SU-DHL-6 (cell line): ENCODE measurements around the gene ILRUN.
"Not testable (repeated sequence)": the region's sequence is repeated elsewhere in the genome, so short reads cannot be mapped to it uniquely, and the experiment has no call there.

Source experiments
- H2AFZ ChIP-seq: fragments of 200-600 bp; sonication (generic); 2 replicates; pipeline ENCODE4 v1.6.1; 2014; ENCODE audit warnings: low read depth, mild to moderate bottlenecking, moderate library complexity, mixed read lengths, antibody characterized with exemption, low read length; ENCODE audit not compliant: severe bottlenecking
- H3F3A ChIP-seq: fragments of 200-600 bp; shearing (Covaris generic); 2 replicates; pipeline ENCODE4 v1.6.0; 2016; ENCODE audit warnings: antibody characterized with exemption, mild to moderate bottlenecking; ENCODE audit not compliant: insufficient read depth
- H3K27ac ChIP-seq: fragments of 200-600 bp; sonication (generic); 2 replicates; pipeline ENCODE4 v1.5.1; 2016; ENCODE audit warnings: low read depth, mild to moderate bottlenecking, low read length, moderate library complexity, mixed read lengths
- H3K27me3 ChIP-seq: fragments of 200-600 bp; sonication (generic), shearing (Covaris generic); 2 replicates; pipeline ENCODE4 v1.6.0; 2014; ENCODE audit warnings: mild to moderate bottlenecking, low read length
- H3K36me3 ChIP-seq: fragments of 200-600 bp; sonication (generic); 2 replicates; pipeline ENCODE4 v1.6.1; 2014; ENCODE audit warnings: mild to moderate bottlenecking, low read length, mixed read lengths
- H3K4me2 ChIP-seq: fragments of 300-600, 200-600 bp; shearing (Covaris generic), sonication (generic); 2 replicates; pipeline ENCODE4 v1.6.0; 2014; ENCODE audit warnings: low read length, low read depth, mild to moderate bottlenecking; ENCODE audit not compliant: poor library complexity, severe bottlenecking
- H3K4me3 ChIP-seq: fragments of 200-600 bp; sonication (generic); 2 replicates; pipeline ENCODE4 v1.5.1; 2014; ENCODE audit warnings: antibody characterized with exemption, low read length, mild to moderate bottlenecking, mixed read lengths; ENCODE audit not compliant: insufficient read depth, poor library complexity, severe bottlenecking
- H3K79me2 ChIP-seq: fragments of 200-600 bp; sonication (generic); 2 replicates; pipeline ENCODE4 v1.6.1; 2014; ENCODE audit warnings: mild to moderate bottlenecking, low read length, moderate library complexity; ENCODE audit not compliant: insufficient read depth
- H3K9ac ChIP-seq: fragments of 200-600 bp; sonication (generic); 2 replicates; pipeline ENCODE4 v1.7.0; 2014; ENCODE audit warnings: mild to moderate bottlenecking, low read length
- H3K9me2 ChIP-seq: fragments of 200-600 bp; sonication (generic); replicated peaks from 2 replicates; pipeline ENCODE4 v1.6.1; 2014; ENCODE audit warnings: low read length; ENCODE audit not compliant: insufficient read depth
- H3K9me3 ChIP-seq: fragments of 200-600 bp; sonication (generic); 2 replicates; pipeline ENCODE4 v1.6.1; 2014; ENCODE audit warnings: low read length, mixed read lengths; ENCODE audit not compliant: insufficient read depth
- H4K20me1 ChIP-seq: fragments of 200-600 bp; sonication (generic); 2 replicates; pipeline ENCODE4 v1.6.1; 2014; ENCODE audit warnings: low read depth, mild to moderate bottlenecking, antibody characterized with exemption, low read length, moderate library complexity, mixed read lengths
- CTCF ChIP-seq: fragments of 200-600 bp; sonication (generic); IDR thresholded peaks from one replicate; pipeline ENCODE4 v1.5.1; 2017; ENCODE audit warnings: antibody characterized with exemption, mild to moderate bottlenecking, low read length, moderate library complexity; ENCODE audit not compliant: insufficient read depth, poor library complexity, severe bottlenecking
- EZH2phosphoT487 ChIP-seq: fragments of 200-600 bp; sonication (generic), shearing (Covaris generic); conservative IDR thresholded peaks from 2 replicates; pipeline ENCODE4 v1.6.1; 2018; ENCODE audit warnings: mild to moderate bottlenecking, antibody characterized with exemption, low read length, moderate library complexity, mixed read lengths

ILRUN gene

DNA sequence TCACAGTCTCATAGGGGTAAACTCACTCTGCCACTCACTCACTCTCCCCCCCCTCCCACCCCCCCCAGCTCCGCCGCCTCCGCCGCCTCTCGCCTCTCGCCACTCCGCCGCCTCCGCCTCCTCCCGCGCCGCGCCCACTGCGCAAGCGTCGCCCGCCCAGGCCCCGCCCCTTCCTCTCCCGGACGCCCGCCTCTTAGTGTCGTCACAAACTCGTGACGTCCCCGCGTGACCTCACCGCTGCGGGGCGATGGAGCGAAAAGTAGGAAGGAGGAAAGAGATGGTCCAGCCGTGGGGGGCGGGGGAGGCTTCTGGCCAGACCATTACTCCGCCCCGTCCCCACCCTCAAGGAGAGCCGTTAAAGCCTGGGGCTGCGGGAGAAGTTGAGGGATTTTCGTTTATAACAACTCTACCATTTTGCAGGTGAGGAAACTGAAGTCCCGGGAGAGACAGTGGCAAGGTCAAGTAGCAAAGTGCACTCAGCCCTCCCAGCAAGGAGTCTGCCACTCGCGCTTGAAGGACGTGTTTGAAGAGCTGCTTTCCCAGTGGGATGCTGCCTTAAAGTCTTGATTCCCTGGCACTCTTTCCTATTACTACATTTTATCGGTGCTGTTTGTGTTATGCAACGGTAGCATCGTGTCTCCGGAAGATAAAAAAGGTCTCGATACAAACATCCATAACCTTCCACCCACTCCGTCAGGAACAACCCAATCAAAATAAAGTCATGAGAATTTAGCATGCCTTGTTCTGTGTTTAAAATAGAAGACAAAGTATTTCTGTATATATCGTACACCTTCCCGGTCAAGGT is at the start of gene ILRUN:
Gene ILRUN, minus strand, starts transcription at position 29 of the 805 bp plus-strand sequence. CDS start 164 bp downstream, outside the sequence.
- H3K4me2 ChIP-seq, result peak within 1 kb of the TSS; percentile 77
- H3F3A ChIP-seq, result peaks cover 10% of the 10 kb centered on the region; the same call in 1 of the 2 replicates
- H4K20me1 ChIP-seq, result peaks cover 5% of the 10 kb centered on the region; the same call in 1 of the 2 replicates
- H3K27ac ChIP-seq, result peak within 1 kb of the TSS; percentile 29
- peak within 1 kb of the TSS; percentile 88 for H3K4me3 ChIP-seq
- peaks cover 46% of the 10 kb centered on the region for H3K79me2 ChIP-seq
- TF ChIP-seq EZH2phosphoT487 (no peak), CTCF (no peak)
- H3K27me3 ChIP-seq, result no peaks in the 10 kb centered on the region
- no peaks in the 10 kb centered on the region for H3K9me3 ChIP-seq
- no peaks in the 10 kb centered on the region for H3K9me2 ChIP-seq
- 0 out of 2 replicates have a peak, but pooled peaks cover 3% of the 10 kb centered on the region for H3K36me3 ChIP-seq
- peak within 1 kb of the TSS; percentile 89 for H2AFZ ChIP-seq
- peak within 1 kb of the TSS; percentile 88 for H3K9ac ChIP-seq

- Histone ChIP-seq H3K9me3 (no peaks in the 10 kb centered on the region), H3F3A (no peaks in the 10 kb centered on the region), H4K20me1 (no peaks in the 10 kb centered on the region), H3K9me2 (no peaks in the 10 kb centered on the region), H3K4me3 (no peak overlapping the region), H3K36me3 (no peaks in the 10 kb centered on the region), H3K27ac (no peak overlapping the region), H3K79me2 (no peaks in the 10 kb centered on the region), H3K9ac (no peak overlapping the region), H2AFZ (no peak overlapping the region), H3K4me2 (no peak overlapping the region), H3K27me3 (no peaks in the 10 kb centered on the region)
- no peak for TF ChIP-seq CTCF
Measured at GRCh38 chr6:34745277-34746103, 48.9 kb upstream of the ILRUN start.

DNA sequence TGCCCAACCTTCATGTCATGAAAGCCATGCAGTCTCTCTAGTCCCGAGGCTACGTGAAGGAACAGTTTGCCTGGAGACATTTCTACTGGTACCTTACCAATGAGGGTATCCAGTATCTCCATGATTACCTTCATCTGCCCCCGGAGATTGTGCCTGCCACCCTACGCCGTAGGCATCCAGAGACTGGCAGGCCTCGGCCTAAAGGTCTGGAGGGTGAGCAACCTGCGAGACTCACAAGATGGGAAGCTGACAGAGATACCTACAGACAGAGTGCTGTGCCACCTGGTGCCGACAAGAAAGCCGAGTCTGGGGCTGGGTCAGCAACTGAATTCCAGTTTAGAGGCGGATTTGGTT is 47.7 kb upstream of the ILRUN start:
- H4K20me1 ChIP-seq, H3K9ac ChIP-seq, H3K27me3 ChIP-seq, H2AFZ ChIP-seq, H3K4me2 ChIP-seq, H3K27ac ChIP-seq, H3K9me3 ChIP-seq, H3F3A ChIP-seq, H3K4me3 ChIP-seq, H3K36me3 ChIP-seq, H3K79me2 ChIP-seq, H3K9me2 ChIP-seq: not testable (repeated sequence)
